Tibial nerve (tissue), 4 donors: ENCODE results near the gene MTHFD1L.

ENCODE experiments used
- EP300 ChIP-seq, 2 donors: sonication (generic); formaldehyde crosslinking; IDR thresholded peaks; one replicate each; pipeline ENCODE4 v1.6.1; 2017; ENCODE audit warnings: antibody characterized with exemption in 2 of 2, mild to moderate bottlenecking in 1 of 2
- POLR2A ChIP-seq, 2 donors: fragments of 450-650 bp; IDR thresholded peaks; one replicate each; pipeline ENCODE4 v1.6.1; 2017; ENCODE audit warnings: antibody characterized with exemption in 2 of 2, mild to moderate bottlenecking in 2 of 2, moderate library complexity in 2 of 2
- TF ChIP-seq, protein P1 (sequence below), 5 experiments: fragments of 200-600 bp in 3 of 5; fragments of 450-650 bp in 2 of 5; sonication (generic) in 3 of 5; IDR thresholded peaks; one replicate each; pipeline ENCODE4 v1.5.1; 2016 to 2019; ENCODE audit warnings: antibody characterized with exemption in 5 of 5, mild to moderate bottlenecking in 3 of 5, moderate library complexity in 2 of 5

DNA sequence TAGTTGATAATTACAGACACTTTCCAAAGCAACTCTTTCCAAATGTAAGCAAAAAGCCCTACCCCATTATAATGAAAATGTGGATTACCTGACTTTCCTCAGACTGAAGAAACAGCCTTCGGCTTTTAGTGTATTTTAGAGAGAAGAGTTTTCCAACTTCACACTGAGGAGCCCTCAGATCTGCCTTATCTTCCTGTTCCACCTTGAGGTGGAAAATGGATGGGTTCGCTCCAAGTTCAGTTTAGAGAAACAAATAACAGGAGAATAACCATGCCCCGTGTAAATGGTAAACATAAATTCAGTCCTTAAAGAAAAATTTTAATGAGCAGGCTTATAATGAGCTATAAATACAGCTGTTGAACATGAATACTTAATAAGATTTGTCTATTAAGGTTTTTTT, 21.1 kb upstream of the MTHFD1L start:
- TF ChIP-seq, protein P1, sequence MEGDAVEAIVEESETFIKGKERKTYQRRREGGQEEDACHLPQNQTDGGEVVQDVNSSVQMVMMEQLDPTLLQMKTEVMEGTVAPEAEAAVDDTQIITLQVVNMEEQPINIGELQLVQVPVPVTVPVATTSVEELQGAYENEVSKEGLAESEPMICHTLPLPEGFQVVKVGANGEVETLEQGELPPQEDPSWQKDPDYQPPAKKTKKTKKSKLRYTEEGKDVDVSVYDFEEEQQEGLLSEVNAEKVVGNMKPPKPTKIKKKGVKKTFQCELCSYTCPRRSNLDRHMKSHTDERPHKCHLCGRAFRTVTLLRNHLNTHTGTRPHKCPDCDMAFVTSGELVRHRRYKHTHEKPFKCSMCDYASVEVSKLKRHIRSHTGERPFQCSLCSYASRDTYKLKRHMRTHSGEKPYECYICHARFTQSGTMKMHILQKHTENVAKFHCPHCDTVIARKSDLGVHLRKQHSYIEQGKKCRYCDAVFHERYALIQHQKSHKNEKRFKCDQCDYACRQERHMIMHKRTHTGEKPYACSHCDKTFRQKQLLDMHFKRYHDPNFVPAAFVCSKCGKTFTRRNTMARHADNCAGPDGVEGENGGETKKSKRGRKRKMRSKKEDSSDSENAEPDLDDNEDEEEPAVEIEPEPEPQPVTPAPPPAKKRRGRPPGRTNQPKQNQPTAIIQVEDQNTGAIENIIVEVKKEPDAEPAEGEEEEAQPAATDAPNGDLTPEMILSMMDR (IDR thresholded peaks at IDR 0.05): no peak
- no peak for TF ChIP-seq POLR2A (IDR thresholded peaks at IDR 0.05)
- TF ChIP-seq EP300 (IDR thresholded peaks at IDR 0.05): no peak
